Measurements from ENCODE around the gene EIF4A3. TPM values are rescaled to one million over a fixed set of nuclear protein-coding genes. Genes with fewer than 3 reads are reported as not detected.

Gene EIF4A3
- total and polyA plus RNA-seq, 9 of the 15 experiments (the other 6 are each of a cell fraction or from before 2014, with no cell fraction given): 62.7 to 171 (median 127) TPM

DNA sequence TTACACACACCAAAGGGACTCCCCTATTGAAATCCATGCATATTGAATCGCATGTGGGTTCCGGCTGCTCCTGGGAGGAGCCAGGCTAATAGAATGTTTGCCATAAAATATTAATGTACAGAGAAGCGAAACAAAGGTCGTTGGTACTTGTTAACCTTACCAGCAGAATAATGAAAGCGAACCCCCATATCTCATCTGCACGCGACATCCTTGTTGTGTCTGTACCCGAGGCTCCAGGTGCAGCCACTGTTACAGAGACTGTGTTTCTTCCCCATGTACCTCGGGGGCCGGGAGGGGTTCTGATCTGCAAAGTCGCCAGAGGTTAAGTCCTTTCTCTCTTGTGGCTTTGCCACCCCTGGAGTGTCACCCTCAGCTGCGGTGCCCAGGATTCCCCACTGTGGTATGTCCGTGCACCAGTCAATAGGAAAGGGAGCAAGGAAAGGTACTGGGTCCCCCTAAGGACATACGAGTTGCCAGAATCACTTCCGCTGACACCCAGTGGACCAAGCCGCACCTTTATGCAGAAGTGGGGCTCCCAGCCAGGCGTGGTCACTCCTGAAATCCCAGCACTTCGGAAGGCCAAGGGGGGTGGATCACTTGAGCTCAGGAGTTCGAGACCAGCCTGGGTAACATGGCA, 43.4 kb downstream of the EIF4A3 start:
- CTCF ChIA-PET (ENCODE audit: low intra/inter-chr PET ratio): no interaction called here
- no TSS peak for BruUV-seq (replicated peaks)
- POLR2A ChIA-PET: no interaction called here
- intact Hi-C loops (cut with micrococcal nuclease): loop anchor here (10.0 kb wide), 1 partner anchor 81 kb away; no protein-coding TSS in a partner anchor
- Histone ChIP-seq H3K4me1 (replicated peaks in 1 of 2; ENCODE audit: control insufficient read depth in 2 of 2, insufficient read depth in 2 of 2, low read length in 2 of 2) (peaks cover 10 to 56% of the 10 kb centered on the region in 2 experiments; a peak in 4 of 5 replicates), H3K27me3 (ENCODE audit: control insufficient read depth in 2 of 2, insufficient read depth in 2 of 2, low read length in 2 of 2) (peaks cover 20 to 34% of the 10 kb centered on the region in 2 experiments; a peak in 4 of 5 replicates), H3K27ac (ENCODE audit: extremely low read depth, low read depth, low read length) (no peak overlapping the region), H3K4me2 (ENCODE audit: insufficient read depth, low read length) (no peak overlapping the region), H3K9me3 (replicated peaks; ENCODE audit: control insufficient read depth, insufficient read depth, low read depth, low read length) (no peaks in the 10 kb centered on the region), H3K9ac (ENCODE audit: insufficient read depth in 1 of 2, low read depth in 2 of 2, low read length in 2 of 2) (no peak overlapping the region), H4K20me1 (replicated peaks; ENCODE audit: control insufficient read depth, insufficient read depth, low read length) (peaks cover 4% of the 10 kb centered on the region; the same call in 1 of the 2 replicates), H2AFZ (ENCODE audit: low read depth, low read length) (no peak overlapping the region), H3K9me1 (ENCODE audit: control insufficient read depth, insufficient read depth, low read length) (no peaks in the 10 kb centered on the region), H3K36me3 (ENCODE audit: control insufficient read depth, insufficient read depth, low read length) (no peaks in the 10 kb centered on the region), H3K79me2 (ENCODE audit: control insufficient read depth, insufficient read depth, low read length) (no peaks in the 10 kb centered on the region), H3K4me3 (no peak overlapping the region)
- WGBS (ENCODE audit: insufficient coverage, low coverage, missing lambda C conversion rate): 56% methylated on average over 19 of the region's 19 CpGs
- in situ Hi-C loops (cut with MboI): no loop called here
- ATAC-seq (no peak), FAIRE-seq (no peak), DNase-seq (ENCODE audit: extremely low read depth in 1 of 4, low spot score in 3 of 4) (no peak)
- TF ChIP-seq KAT7 (CRISPR knock-in tag; IDR thresholded peaks at IDR 0.05; ENCODE audit: borderline replicate concordance): no peak
- no peak for TF ChIP-seq NCOA1 (IDR thresholded peaks at IDR 0.05; ENCODE audit: low read depth)
- TF ChIP-seq THRAP3 (IDR thresholded peaks at IDR 0.05; ENCODE audit: borderline replicate concordance): no peak
- no peak for TF ChIP-seq ZFP1 (CRISPR knock-in tag; IDR thresholded peaks at IDR 0.05)
- TF ChIP-seq ZNF561 (CRISPR knock-in tag; conservative IDR thresholded peaks at IDR 0.05): no peak
- TF ChIP-seq NBN (IDR thresholded peaks at IDR 0.05; ENCODE audit: low read depth): no peak
- TF ChIP-seq, protein P1, sequence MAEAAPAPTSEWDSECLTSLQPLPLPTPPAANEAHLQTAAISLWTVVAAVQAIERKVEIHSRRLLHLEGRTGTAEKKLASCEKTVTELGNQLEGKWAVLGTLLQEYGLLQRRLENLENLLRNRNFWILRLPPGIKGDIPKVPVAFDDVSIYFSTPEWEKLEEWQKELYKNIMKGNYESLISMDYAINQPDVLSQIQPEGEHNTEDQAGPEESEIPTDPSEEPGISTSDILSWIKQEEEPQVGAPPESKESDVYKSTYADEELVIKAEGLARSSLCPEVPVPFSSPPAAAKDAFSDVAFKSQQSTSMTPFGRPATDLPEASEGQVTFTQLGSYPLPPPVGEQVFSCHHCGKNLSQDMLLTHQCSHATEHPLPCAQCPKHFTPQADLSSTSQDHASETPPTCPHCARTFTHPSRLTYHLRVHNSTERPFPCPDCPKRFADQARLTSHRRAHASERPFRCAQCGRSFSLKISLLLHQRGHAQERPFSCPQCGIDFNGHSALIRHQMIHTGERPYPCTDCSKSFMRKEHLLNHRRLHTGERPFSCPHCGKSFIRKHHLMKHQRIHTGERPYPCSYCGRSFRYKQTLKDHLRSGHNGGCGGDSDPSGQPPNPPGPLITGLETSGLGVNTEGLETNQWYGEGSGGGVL (CRISPR knock-in tag; IDR thresholded peaks at IDR 0.05): no peak
- TF ChIP-seq HMG20B (CRISPR knock-in tag; IDR thresholded peaks at IDR 0.05): no peak
- TF ChIP-seq HIVEP1 (CRISPR knock-in tag; IDR thresholded peaks at IDR 0.05): no peak
- TF ChIP-seq, protein P2, sequence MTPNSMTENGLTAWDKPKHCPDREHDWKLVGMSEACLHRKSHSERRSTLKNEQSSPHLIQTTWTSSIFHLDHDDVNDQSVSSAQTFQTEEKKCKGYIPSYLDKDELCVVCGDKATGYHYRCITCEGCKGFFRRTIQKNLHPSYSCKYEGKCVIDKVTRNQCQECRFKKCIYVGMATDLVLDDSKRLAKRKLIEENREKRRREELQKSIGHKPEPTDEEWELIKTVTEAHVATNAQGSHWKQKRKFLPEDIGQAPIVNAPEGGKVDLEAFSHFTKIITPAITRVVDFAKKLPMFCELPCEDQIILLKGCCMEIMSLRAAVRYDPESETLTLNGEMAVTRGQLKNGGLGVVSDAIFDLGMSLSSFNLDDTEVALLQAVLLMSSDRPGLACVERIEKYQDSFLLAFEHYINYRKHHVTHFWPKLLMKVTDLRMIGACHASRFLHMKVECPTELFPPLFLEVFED (CRISPR knock-in tag; conservative IDR thresholded peaks at IDR 0.05): no peak
- TF ChIP-seq, protein P3, sequence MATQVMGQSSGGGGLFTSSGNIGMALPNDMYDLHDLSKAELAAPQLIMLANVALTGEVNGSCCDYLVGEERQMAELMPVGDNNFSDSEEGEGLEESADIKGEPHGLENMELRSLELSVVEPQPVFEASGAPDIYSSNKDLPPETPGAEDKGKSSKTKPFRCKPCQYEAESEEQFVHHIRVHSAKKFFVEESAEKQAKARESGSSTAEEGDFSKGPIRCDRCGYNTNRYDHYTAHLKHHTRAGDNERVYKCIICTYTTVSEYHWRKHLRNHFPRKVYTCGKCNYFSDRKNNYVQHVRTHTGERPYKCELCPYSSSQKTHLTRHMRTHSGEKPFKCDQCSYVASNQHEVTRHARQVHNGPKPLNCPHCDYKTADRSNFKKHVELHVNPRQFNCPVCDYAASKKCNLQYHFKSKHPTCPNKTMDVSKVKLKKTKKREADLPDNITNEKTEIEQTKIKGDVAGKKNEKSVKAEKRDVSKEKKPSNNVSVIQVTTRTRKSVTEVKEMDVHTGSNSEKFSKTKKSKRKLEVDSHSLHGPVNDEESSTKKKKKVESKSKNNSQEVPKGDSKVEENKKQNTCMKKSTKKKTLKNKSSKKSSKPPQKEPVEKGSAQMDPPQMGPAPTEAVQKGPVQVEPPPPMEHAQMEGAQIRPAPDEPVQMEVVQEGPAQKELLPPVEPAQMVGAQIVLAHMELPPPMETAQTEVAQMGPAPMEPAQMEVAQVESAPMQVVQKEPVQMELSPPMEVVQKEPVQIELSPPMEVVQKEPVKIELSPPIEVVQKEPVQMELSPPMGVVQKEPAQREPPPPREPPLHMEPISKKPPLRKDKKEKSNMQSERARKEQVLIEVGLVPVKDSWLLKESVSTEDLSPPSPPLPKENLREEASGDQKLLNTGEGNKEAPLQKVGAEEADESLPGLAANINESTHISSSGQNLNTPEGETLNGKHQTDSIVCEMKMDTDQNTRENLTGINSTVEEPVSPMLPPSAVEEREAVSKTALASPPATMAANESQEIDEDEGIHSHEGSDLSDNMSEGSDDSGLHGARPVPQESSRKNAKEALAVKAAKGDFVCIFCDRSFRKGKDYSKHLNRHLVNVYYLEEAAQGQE (IDR thresholded peaks at IDR 0.05; ENCODE audit: borderline replicate concordance): no peak
- TF ChIP-seq, protein P3 (CRISPR knock-in tag; IDR thresholded peaks at IDR 0.05; ENCODE audit: low read depth): no peak
